ENCODE results near the gene HOXD13. TPM values are rescaled to one million over a fixed set of nuclear protein-coding genes. Genes with fewer than 3 reads are reported as not detected.
A peak's percentile ranks its signal among the peaks of the same experiment; 100 is the strongest.

The HOXD13 gene
- total RNA-seq, 1 experiment from 2014 or later = 32.7 TPM

DNA sequence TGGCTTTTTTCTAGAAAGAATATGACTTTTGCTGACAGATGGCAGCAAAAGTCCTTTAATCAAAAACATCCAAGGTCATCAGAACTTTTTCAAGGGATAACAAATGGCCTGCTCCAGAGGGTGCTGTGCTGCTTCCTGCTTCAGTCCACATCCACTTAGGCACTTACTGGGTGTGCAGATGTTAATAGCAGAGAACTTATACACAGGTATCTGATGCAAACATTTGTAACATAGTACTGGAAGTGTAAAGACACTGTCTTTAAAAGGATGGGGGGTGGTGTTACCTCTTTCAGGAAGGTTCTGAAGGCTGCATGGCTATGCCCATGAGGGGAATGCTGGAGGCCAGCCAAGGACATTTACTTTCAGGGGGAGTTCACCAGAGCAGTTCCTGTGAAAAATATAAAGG lies 42.5 kb downstream of the HOXD13 start:
- CTCF ChIA-PET = no interaction called here
- Histone ChIP-seq H3K4me3 (ENCODE audit: low read depth, low read length, poor library complexity, severe bottlenecking) (peak overlapping the region; percentile 85), H3K36me3 (ENCODE audit: insufficient read depth, low read length, poor library complexity, severe bottlenecking) (peaks cover 4% of the 10 kb centered on the region), H3K27me3 (replicated peaks; ENCODE audit: insufficient read depth, low read depth, low read length, poor library complexity) (no peaks in the 10 kb centered on the region), H3K9me3 (ENCODE audit: low read depth, low read length, poor library complexity, severe bottlenecking) (no peaks in the 10 kb centered on the region), H3K4me1 (ENCODE audit: insufficient read depth, low read length, poor library complexity, severe bottlenecking) (peaks cover 31% of the 10 kb centered on the region), H3K27ac (ENCODE audit: low read depth, low read length, poor library complexity, severe bottlenecking) (peak overlapping the region; percentile 98)
- DNase-seq (ENCODE audit: low spot score) = peak; percentile 68
- BruUV-seq (replicated peaks) = no TSS peak
- POLR2A ChIA-PET (ENCODE audit: low non-redundant PET) = no interaction called here
- TF ChIP-seq, protein P1, sequence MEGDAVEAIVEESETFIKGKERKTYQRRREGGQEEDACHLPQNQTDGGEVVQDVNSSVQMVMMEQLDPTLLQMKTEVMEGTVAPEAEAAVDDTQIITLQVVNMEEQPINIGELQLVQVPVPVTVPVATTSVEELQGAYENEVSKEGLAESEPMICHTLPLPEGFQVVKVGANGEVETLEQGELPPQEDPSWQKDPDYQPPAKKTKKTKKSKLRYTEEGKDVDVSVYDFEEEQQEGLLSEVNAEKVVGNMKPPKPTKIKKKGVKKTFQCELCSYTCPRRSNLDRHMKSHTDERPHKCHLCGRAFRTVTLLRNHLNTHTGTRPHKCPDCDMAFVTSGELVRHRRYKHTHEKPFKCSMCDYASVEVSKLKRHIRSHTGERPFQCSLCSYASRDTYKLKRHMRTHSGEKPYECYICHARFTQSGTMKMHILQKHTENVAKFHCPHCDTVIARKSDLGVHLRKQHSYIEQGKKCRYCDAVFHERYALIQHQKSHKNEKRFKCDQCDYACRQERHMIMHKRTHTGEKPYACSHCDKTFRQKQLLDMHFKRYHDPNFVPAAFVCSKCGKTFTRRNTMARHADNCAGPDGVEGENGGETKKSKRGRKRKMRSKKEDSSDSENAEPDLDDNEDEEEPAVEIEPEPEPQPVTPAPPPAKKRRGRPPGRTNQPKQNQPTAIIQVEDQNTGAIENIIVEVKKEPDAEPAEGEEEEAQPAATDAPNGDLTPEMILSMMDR (conservative IDR thresholded peaks at IDR 0.05; ENCODE audit: low read depth, low read length) = no peak
- TF ChIP-seq EZH2 (IDR thresholded peaks at IDR 0.05; ENCODE audit: borderline replicate concordance, low read depth, low read length, poor library complexity, severe bottlenecking) = no peak
- intact Hi-C loops (cut with micrococcal nuclease; ENCODE audit: unreplicated experiment) = loop anchor here (5.0 kb wide), 1 partner anchor 682 kb away; no protein-coding TSS in a partner anchor

DNA sequence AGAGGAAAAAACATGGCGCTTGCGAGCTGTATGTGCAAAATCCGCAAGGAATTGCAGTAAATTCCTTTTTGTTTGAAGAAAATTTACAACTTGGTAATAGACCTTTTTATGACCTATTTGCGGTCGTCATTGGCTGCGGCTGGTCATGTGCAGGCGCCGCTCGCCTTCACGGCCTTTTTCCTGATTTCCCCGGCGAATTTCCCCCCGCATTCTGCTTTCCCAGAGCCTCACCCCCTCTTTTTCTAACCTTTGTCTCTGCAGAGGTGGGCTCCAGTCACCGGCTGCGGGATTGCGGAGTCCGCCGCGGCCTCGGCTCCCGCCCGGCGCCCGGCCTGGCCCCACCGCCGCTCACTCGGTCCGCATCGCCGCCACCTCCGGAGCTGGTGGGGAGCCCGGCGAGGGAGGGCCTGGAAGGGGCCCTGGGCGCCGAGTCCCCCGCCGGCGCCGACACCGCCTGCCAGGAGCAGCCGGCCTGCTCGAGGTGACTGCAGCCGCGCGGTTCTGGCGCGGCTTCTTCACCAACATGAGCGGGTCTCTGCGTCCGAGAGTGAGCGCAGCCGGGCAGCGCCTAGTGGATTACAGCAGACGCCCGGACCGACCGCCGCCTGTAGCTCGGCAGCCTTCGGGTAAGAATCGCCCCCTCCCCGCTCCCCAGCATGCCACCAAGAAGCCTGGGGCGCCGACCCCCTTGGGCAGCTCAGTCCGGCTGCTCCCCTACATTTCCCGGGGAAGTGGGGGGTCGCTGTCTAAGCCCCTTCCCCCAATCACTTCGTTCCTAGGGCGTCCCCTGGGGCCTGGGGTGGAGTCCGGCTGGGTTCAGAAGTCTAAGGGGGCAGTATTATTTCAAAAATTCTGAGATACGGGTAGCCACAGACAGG lies 44.1 kb downstream of the HOXD13 start:
- Histone ChIP-seq H3K27me3 (replicated peaks; ENCODE audit: insufficient read depth, low read depth, low read length, poor library complexity) (no peaks in the 10 kb centered on the region), H3K4me1 (ENCODE audit: insufficient read depth, low read length, poor library complexity, severe bottlenecking) (peaks cover 44% of the 10 kb centered on the region), H3K4me3 (ENCODE audit: low read depth, low read length, poor library complexity, severe bottlenecking) (peak overlapping the region; percentile 85), H3K27ac (ENCODE audit: low read depth, low read length, poor library complexity, severe bottlenecking) (peak overlapping the region; percentile 98), H3K9me3 (ENCODE audit: low read depth, low read length, poor library complexity, severe bottlenecking) (no peaks in the 10 kb centered on the region), H3K36me3 (ENCODE audit: insufficient read depth, low read length, poor library complexity, severe bottlenecking) (peaks cover 3% of the 10 kb centered on the region)
- ChIA-PET CTCF (interaction anchor here (0.9 kb wide), 2 partner anchors 10 to 318 kb away, joined by 3 read pairs; no protein-coding TSS in a partner anchor), POLR2A (ENCODE audit: low non-redundant PET) (no interaction called here)
- intact Hi-C loops (cut with micrococcal nuclease; ENCODE audit: unreplicated experiment) = loop anchor here (5.0 kb wide), 1 partner anchor 681 kb away; no protein-coding TSS in a partner anchor
- BruUV-seq (replicated peaks) = no TSS peak
- peak; percentile 76 for DNase-seq (ENCODE audit: low spot score)
- TF ChIP-seq, protein P1 (conservative IDR thresholded peaks at IDR 0.05; ENCODE audit: low read depth, low read length) = no peak
- no peak for TF ChIP-seq EZH2 (IDR thresholded peaks at IDR 0.05; ENCODE audit: borderline replicate concordance, low read depth, low read length, poor library complexity, severe bottlenecking)

DNA sequence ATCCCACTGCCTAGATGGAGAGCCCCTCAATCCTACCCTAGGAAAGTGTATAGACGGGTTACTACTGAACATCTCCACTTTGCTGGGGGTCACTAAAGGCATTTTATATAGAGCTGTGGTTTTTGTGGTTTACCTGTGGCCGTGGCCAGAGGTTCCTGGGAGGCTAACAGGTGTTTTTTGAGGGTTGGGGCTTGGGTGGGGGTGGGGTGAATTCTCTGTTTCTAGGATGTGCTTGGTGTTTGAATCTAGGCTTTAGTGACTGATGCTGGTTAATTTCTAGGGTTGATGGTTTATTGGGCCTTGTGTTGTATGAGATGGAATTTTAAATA lies 44.7 kb downstream of the HOXD13 start:
- Histone ChIP-seq H3K27me3 (replicated peaks; ENCODE audit: insufficient read depth, low read depth, low read length, poor library complexity) (no peaks in the 10 kb centered on the region), H3K9me3 (ENCODE audit: low read depth, low read length, poor library complexity, severe bottlenecking) (no peaks in the 10 kb centered on the region), H3K36me3 (ENCODE audit: insufficient read depth, low read length, poor library complexity, severe bottlenecking) (peaks cover 5% of the 10 kb centered on the region), H3K4me1 (ENCODE audit: insufficient read depth, low read length, poor library complexity, severe bottlenecking) (peaks cover 48% of the 10 kb centered on the region), H3K4me3 (ENCODE audit: low read depth, low read length, poor library complexity, severe bottlenecking) (peak overlapping the region; percentile 85), H3K27ac (ENCODE audit: low read depth, low read length, poor library complexity, severe bottlenecking) (peak overlapping the region; percentile 98)
- TF ChIP-seq, protein P1 (conservative IDR thresholded peaks at IDR 0.05; ENCODE audit: low read depth, low read length) = no peak
- no peak for TF ChIP-seq EZH2 (IDR thresholded peaks at IDR 0.05; ENCODE audit: borderline replicate concordance, low read depth, low read length, poor library complexity, severe bottlenecking)
- BruUV-seq (replicated peaks) = no TSS peak
- POLR2A ChIA-PET (ENCODE audit: low non-redundant PET) = no interaction called here
- DNase-seq (ENCODE audit: low spot score) = no peak
- CTCF ChIA-PET = no interaction called here
- intact Hi-C loops (cut with micrococcal nuclease; ENCODE audit: unreplicated experiment) = loop anchor here (5.0 kb wide), 1 partner anchor 680 kb away; no protein-coding TSS in a partner anchor
